PC-3 (cell line): ENCODE data around the gene RTF1. TPM values are rescaled to one million over a fixed set of nuclear protein-coding genes. Genes with fewer than 3 reads are reported as not detected.
A peak's percentile ranks its signal among the peaks of the same experiment; 100 is the strongest.

Source experiments
- ATAC-seq: fragments of 200-7000 bp; cut with Tn5 transposase; 2 replicates; pipeline ENCODE4 v1.9.1; 2020; ENCODE audit warnings: mild to moderate bottlenecking, moderate library complexity
- BruUV-seq: library from RNA; stranded (reverse); fragments of 400-500 nt; replicated peaks from 2 replicates; lab custom pipeline; 2021; lab: Mats Ljungman, UMichigan
- CTCF ChIA-PET: fragments of 300-600 bp; sonication (Branson Sonifier 250); formaldehyde crosslinking; loops from one replicate; lab custom pipeline; 2022; ENCODE audit warnings: antibody characterized with exemption; lab: Charles Lee
- POLR2A ChIA-PET: fragments of 300-600 bp; sonication (Branson Sonifier 250); formaldehyde crosslinking; loops from one replicate; lab custom pipeline; 2022; ENCODE audit warnings: antibody characterized with exemption; ENCODE audit not compliant: unreplicated experiment; lab: Charles Lee
- DNase-seq: peaks from one replicate; pipeline ENCODE4 v3.0.0-alpha.2; 2015
- H2AFZ ChIP-seq: fragments of 300-600 bp; sonication (generic); 2 replicates; pipeline ENCODE4 v1.6.0; 2016; ENCODE audit warnings: antibody characterized with exemption, low read length
- H3F3A ChIP-seq: fragments of 300-600 bp; sonication (generic); one replicate; pipeline ENCODE4 v1.6.0; 2017; ENCODE audit warnings: antibody characterized with exemption, low read length, control low read depth, mild to moderate bottlenecking; ENCODE audit not compliant: unreplicated experiment
- H3K27ac ChIP-seq: fragments of 300-600 bp; sonication (generic); 2 replicates; pipeline ENCODE4 v1.5.1; 2016; ENCODE audit warnings: mild to moderate bottlenecking, low read length
- H3K27me3 ChIP-seq: fragments of 300-600 bp; sonication (generic); 2 replicates; pipeline ENCODE4 v1.6.1; 2016; ENCODE audit warnings: low read length, mixed read lengths
- H3K36me3 ChIP-seq: fragments of 300-600 bp; sonication (generic); 2 replicates; pipeline ENCODE4 v1.6.1; 2016; ENCODE audit warnings: low read depth, mixed run types, low read length, mixed read lengths
- H3K4me1 ChIP-seq: fragments of 300-600 bp; sonication (generic); 2 replicates; pipeline ENCODE4 v1.5.1; 2016; ENCODE audit warnings: low read length; ENCODE audit not compliant: insufficient read depth
- H3K4me2 ChIP-seq: fragments of 300-600 bp; sonication (generic); 2 replicates; pipeline ENCODE4 v1.6.0; 2016; ENCODE audit warnings: low read length
- H3K4me3 ChIP-seq: fragments of 300-600 bp; sonication (generic); 2 replicates; pipeline ENCODE4 v1.5.1; 2016; ENCODE audit warnings: mild to moderate bottlenecking, low read length, mixed read lengths
- H3K79me2 ChIP-seq: fragments of 300-600 bp; sonication (generic); 2 replicates; pipeline ENCODE4 v1.6.1; 2017; ENCODE audit warnings: low read length, mixed read lengths
- H3K9ac ChIP-seq: fragments of 300-600 bp; sonication (generic); 2 replicates; pipeline ENCODE4 v1.6.0; 2016; ENCODE audit warnings: mild to moderate bottlenecking, low read length
- H3K9me2 ChIP-seq: fragments of 300-600 bp; sonication (generic); replicated peaks from 2 replicates; pipeline ENCODE4 v1.6.1; 2016; ENCODE audit warnings: mixed run types, low read length, mixed read lengths
- H3K9me3 ChIP-seq: fragments of 300-600 bp; sonication (generic); 2 replicates; pipeline ENCODE4 v1.6.1; 2016; ENCODE audit warnings: low read length, mixed read lengths
- H4K20me1 ChIP-seq: fragments of 300-600 bp; sonication (generic); 2 replicates; pipeline ENCODE4 v1.6.1; 2016; ENCODE audit warnings: low read length, mixed read lengths
- CTCF ChIP-seq: fragments of 300-600 bp; sonication (generic); conservative IDR thresholded peaks from 2 replicates; pipeline ENCODE4 v1.5.1; 2017; ENCODE audit warnings: antibody characterized with exemption, low read depth, mild to moderate bottlenecking, low read length
- EZH2 ChIP-seq: fragments of 300-600 bp; sonication (generic); IDR thresholded peaks from one replicate; pipeline ENCODE4 v1.6.1; 2017; ENCODE audit warnings: antibody characterized with exemption, mild to moderate bottlenecking, low read length; ENCODE audit not compliant: unreplicated experiment
- EZH2phosphoT487 ChIP-seq: fragments of 300-600 bp; sonication (generic); IDR thresholded peaks from 2 replicates; pipeline ENCODE4 v1.6.1; 2018; ENCODE audit warnings: mild to moderate bottlenecking, antibody characterized with exemption, low read length, borderline replicate concordance
- intact Hi-C: fragments of 100-400 bp; cut with micrococcal nuclease; formaldehyde crosslinking; loops from 2 replicates; pipeline ENCODE4 v1.9.0; 2023
- total RNA-seq: library from RNA; depleted of rRNA; stranded (reverse); fragments of >200 nt; gene quantifications from 2 replicates; pipeline ENCODE4 v1.2.3, GENCODE V29; 2014

The RTF1 gene
- total RNA-seq, 1 experiment from 2014 or later = 20.2 TPM

- ChIA-PET CTCF (interaction anchor here (0.6 to 0.7 kb wide), 3 partner anchors 15 to 113 kb away, joined by 3 to 5 read pairs (median 4); no protein-coding TSS in a partner anchor), POLR2A (no interaction called here)
- no peaks in the 10 kb centered on the region for H3K27me3 ChIP-seq
- no peaks in the 10 kb centered on the region for H4K20me1 ChIP-seq
- no TSS peak for BruUV-seq
- H3K27ac ChIP-seq = peak overlapping the region; percentile 64
- no peak overlapping the region for H3K9ac ChIP-seq
- no peaks in the 10 kb centered on the region for H3K36me3 ChIP-seq
- peaks cover 38% of the 10 kb centered on the region for H3K4me1 ChIP-seq
- DNase-seq (peak; percentile 94), ATAC-seq (peak; percentile 62)
- peak overlapping the region; percentile 31; the same call in 1 of the 2 replicates for H2AFZ ChIP-seq
- H3K4me3 ChIP-seq = no peak overlapping the region
- H3K9me2 ChIP-seq = no peaks in the 10 kb centered on the region
- H3F3A ChIP-seq = no peaks in the 10 kb centered on the region
- intact Hi-C loops = loop anchor here (10.0 kb wide), 1 partner anchor 54 kb away; the partner anchor contains the start of gene RPAP1
- no peaks in the 10 kb centered on the region for H3K9me3 ChIP-seq
- H3K79me2 ChIP-seq = no peaks in the 10 kb centered on the region
- TF ChIP-seq CTCF (no peak), EZH2phosphoT487 (no peak), EZH2 (no peak)
- H3K4me2 ChIP-seq = peak overlapping the region; percentile 49
Measured at GRCh38 chr15:41490355-41490754, 73.5 kb downstream of the RTF1 start.

- intact Hi-C loops = loop anchor here (10.0 kb wide), 1 partner anchor 53 kb away; the partner anchor contains the start of gene RPAP1
- no peak for TF ChIP-seq CTCF
- no peak for TF ChIP-seq EZH2phosphoT487
- TF ChIP-seq EZH2 = no peak
- H3K4me3 ChIP-seq = no peak overlapping the region
- no TSS peak for BruUV-seq
- ChIA-PET CTCF (no interaction called here), POLR2A (no interaction called here)
- H4K20me1 ChIP-seq = no peaks in the 10 kb centered on the region
- DNase-seq (no peak), ATAC-seq (no peak)
- no peaks in the 10 kb centered on the region for H3K79me2 ChIP-seq
- no peaks in the 10 kb centered on the region for H3F3A ChIP-seq
- no peaks in the 10 kb centered on the region for H3K36me3 ChIP-seq
- H3K4me1 ChIP-seq = peaks cover 38% of the 10 kb centered on the region
- H2AFZ ChIP-seq = no peak overlapping the region
- no peak overlapping the region for H3K4me2 ChIP-seq
- H3K9ac ChIP-seq = no peak overlapping the region
- no peak overlapping the region for H3K27ac ChIP-seq
- H3K27me3 ChIP-seq = no peaks in the 10 kb centered on the region
- no peaks in the 10 kb centered on the region for H3K9me2 ChIP-seq
- no peaks in the 10 kb centered on the region for H3K9me3 ChIP-seq
Measured at GRCh38 chr15:41491889-41492288, 75.0 kb downstream of the RTF1 start.

- H3K4me2 ChIP-seq = peak overlapping the region; percentile 96
- TSS peak; percentile 83 for BruUV-seq
- H4K20me1 ChIP-seq = no peaks in the 10 kb centered on the region
- H3K27me3 ChIP-seq = no peaks in the 10 kb centered on the region
- DNase-seq (no peak), ATAC-seq (no peak)
- peak overlapping the region; percentile 73 for H3K4me3 ChIP-seq
- no peaks in the 10 kb centered on the region for H3K36me3 ChIP-seq
- H3K9me3 ChIP-seq = no peaks in the 10 kb centered on the region
- no peaks in the 10 kb centered on the region for H3K79me2 ChIP-seq
- peaks cover 38% of the 10 kb centered on the region for H3K4me1 ChIP-seq
- TF ChIP-seq CTCF = no peak
- TF ChIP-seq EZH2 = no peak
- intact Hi-C loops = loop anchor here (10.0 kb wide), 1 partner anchor 52 kb away; the partner anchor contains the start of gene RPAP1
- CTCF ChIA-PET = interaction anchor here (1.0 kb wide), 1 partner anchor 27 kb away, joined by 6 read pairs; no protein-coding TSS in a partner anchor
- H3K9ac ChIP-seq = peak overlapping the region; percentile 63; the same call in 1 of the 2 replicates
- POLR2A ChIA-PET = interaction anchor here (0.7 kb wide), 1 partner anchor 471 kb away, joined by 3 read pairs; no protein-coding TSS in a partner anchor
- peak overlapping the region; percentile 95 for H2AFZ ChIP-seq
- H3K9me2 ChIP-seq = no peaks in the 10 kb centered on the region
- no peaks in the 10 kb centered on the region for H3F3A ChIP-seq
- H3K27ac ChIP-seq = peak overlapping the region; percentile 49; the same call in 1 of the 2 replicates
Measured at GRCh38 chr15:41492597-41493204, 75.8 kb downstream of the RTF1 start.
